PFSK-1 (cell line): ENCODE measurements around the gene ERP27.

Experiments used
- FOXP2 ChIP-seq: optimal IDR thresholded peaks from 2 replicates; pipeline ENCODE3; 2011; ENCODE audit warnings: borderline replicate concordance, control low read depth, inconsistent platforms; ENCODE audit not compliant: insufficient read depth; ENCODE audit errors: extremely low read length, extremely low read depth
- POLR2AphosphoS5 ChIP-seq: IDR thresholded peaks from 2 replicates; pipeline ENCODE4 v1.6.1; 2012; ENCODE audit warnings: low read depth, mild to moderate bottlenecking, control low read depth, low read length, moderate library complexity
- SIN3A ChIP-seq: IDR thresholded peaks from 2 replicates; pipeline ENCODE4 v1.6.1; 2012; ENCODE audit warnings: mild to moderate bottlenecking, low read length, moderate library complexity, borderline replicate concordance; ENCODE audit not compliant: insufficient read depth
- TAF1 ChIP-seq: IDR thresholded peaks from 2 replicates; pipeline ENCODE4 v1.6.1; 2012; ENCODE audit warnings: low read length, control low read depth, borderline replicate concordance; ENCODE audit not compliant: insufficient read depth
- TF ChIP-seq, protein P1 (sequence below), 2 experiments: IDR thresholded peaks; 2 replicates each; pipeline versions ENCODE4 v1.6.1 to v1.8.0; 2011 to 2012; ENCODE audit warnings: low read depth in 2 of 2, low read length in 2 of 2, control low read depth in 1 of 2, inconsistent platforms in 1 of 2, mild to moderate bottlenecking in 1 of 2, moderate library complexity in 1 of 2; ENCODE audit not compliant: insufficient read depth in 1 of 2

Gene ERP27

DNA sequence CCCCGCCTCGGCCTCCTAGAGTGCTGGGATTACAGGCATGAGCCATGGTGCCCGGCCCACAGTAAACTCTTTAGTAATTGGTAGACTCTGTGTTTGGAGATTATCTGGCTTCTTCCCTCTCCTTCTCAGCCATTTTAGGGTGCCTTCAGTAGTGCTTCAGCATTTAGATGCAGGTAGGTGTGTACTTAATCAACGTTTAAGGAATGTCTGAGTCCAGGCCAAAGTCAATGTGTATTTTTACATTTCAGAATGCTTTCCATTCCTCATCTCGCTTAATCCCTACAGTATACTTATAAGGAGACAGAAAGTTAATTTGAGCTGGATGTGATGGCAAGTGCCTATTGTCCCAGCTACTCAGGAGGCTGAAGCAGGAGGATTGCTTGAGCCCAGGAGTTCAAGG, 32.2 kb downstream of the ERP27 start:
- TF ChIP-seq FOXP2 (no peak), TAF1 (no peak), SIN3A (no peak), POLR2AphosphoS5 (no peak)
- TF ChIP-seq, protein P1, sequence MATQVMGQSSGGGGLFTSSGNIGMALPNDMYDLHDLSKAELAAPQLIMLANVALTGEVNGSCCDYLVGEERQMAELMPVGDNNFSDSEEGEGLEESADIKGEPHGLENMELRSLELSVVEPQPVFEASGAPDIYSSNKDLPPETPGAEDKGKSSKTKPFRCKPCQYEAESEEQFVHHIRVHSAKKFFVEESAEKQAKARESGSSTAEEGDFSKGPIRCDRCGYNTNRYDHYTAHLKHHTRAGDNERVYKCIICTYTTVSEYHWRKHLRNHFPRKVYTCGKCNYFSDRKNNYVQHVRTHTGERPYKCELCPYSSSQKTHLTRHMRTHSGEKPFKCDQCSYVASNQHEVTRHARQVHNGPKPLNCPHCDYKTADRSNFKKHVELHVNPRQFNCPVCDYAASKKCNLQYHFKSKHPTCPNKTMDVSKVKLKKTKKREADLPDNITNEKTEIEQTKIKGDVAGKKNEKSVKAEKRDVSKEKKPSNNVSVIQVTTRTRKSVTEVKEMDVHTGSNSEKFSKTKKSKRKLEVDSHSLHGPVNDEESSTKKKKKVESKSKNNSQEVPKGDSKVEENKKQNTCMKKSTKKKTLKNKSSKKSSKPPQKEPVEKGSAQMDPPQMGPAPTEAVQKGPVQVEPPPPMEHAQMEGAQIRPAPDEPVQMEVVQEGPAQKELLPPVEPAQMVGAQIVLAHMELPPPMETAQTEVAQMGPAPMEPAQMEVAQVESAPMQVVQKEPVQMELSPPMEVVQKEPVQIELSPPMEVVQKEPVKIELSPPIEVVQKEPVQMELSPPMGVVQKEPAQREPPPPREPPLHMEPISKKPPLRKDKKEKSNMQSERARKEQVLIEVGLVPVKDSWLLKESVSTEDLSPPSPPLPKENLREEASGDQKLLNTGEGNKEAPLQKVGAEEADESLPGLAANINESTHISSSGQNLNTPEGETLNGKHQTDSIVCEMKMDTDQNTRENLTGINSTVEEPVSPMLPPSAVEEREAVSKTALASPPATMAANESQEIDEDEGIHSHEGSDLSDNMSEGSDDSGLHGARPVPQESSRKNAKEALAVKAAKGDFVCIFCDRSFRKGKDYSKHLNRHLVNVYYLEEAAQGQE (IDR thresholded peaks at IDR 0.05; ENCODE audit: insufficient read depth in 1 of 2, low read depth in 2 of 2, low read length in 2 of 2): no peak

DNA sequence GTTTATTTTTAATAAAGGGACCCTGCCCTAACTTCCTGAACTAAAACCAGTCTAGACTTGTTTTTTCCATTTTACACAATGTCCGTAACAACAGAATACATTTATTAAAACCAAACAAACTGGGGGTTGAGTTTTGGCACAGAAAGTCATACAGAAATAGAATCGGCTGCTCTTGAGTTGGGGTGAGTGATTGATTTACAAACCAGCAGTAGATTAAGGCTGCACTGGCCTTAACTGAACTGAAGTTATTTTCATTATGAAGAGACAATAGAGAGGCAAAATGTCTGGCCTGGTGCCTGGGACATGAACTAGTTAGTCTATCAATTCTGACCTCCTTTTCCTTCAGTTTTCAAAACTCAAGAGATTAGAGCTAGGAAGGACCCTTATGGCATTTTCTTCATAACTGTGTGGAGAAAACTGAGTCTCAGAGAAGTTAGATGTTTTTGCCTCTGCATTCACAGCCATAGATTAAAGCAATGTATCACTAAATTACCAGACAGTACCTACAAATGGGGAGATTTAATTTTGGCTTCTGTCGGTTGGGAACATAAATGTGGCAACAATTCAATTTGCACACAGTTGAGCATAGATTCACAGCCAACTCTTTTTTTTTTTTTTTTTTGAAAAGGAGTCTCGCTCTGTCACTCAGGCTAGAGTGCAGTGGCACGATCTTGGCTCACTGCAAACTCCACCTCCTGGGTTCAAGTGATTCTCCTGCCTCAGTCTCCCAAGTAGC, 32.9 kb downstream of the ERP27 start:
- TF ChIP-seq TAF1 (no peak), SIN3A (no peak), POLR2AphosphoS5 (no peak), FOXP2 (no peak)
- TF ChIP-seq, protein P1 (IDR thresholded peaks at IDR 0.05; ENCODE audit: insufficient read depth in 1 of 2, low read depth in 2 of 2, low read length in 2 of 2): no peak

GRCh38 chr12:14904854-14905253, 33.5 kb downstream of the ERP27 start:
- no peak for TF ChIP-seq TAF1
- TF ChIP-seq POLR2AphosphoS5: no peak
- TF ChIP-seq SIN3A: no peak
- TF ChIP-seq, protein P1 (IDR thresholded peaks at IDR 0.05; ENCODE audit: insufficient read depth in 1 of 2, low read depth in 2 of 2, low read length in 2 of 2): no peak
- no peak for TF ChIP-seq FOXP2

DNA sequence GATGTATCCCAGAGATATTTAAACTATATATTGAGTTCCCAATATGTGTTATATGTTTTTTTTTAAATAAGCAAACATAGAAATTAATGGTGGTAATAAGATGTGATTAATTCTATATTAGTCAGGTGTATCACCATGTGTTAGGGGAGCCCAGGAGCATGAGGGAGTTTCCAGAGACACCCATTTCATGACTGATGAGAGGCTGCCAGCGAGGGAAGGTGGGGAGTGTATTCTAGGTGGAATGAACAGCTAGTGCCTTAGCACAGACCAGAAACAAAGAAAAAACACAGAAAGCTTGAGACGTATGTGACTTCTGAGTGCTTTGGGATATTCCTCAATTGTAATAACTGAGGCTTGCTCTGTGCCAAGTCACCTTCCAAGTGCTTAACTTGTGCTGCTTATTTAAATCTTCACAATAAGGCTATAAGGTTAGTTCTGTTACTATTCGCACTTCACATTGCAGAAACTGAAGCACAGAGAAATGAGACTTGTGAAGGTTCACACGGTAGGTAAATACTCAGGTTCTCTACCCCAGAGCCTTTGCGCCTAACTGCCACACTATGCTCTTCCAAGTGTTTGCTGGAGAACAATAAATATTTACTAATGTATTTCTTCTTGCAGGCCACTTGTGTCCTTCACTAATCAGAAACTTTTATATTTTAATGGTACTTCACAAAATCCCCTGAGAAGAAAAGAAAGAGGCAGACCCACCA, 34.8 kb downstream of the ERP27 start:
- TF ChIP-seq POLR2AphosphoS5 (no peak), FOXP2 (no peak), SIN3A (no peak), TAF1 (no peak)
- TF ChIP-seq, protein P1 (IDR thresholded peaks at IDR 0.05; ENCODE audit: insufficient read depth in 1 of 2, low read depth in 2 of 2, low read length in 2 of 2): no peak
